ENCODE measurements around the gene MACROD1. TPM values are rescaled to one million over a fixed set of nuclear protein-coding genes. Genes with fewer than 3 reads are reported as not detected.

MACROD1 gene
- total and polyA plus RNA-seq, 2 of the 13 experiments (the other 11 are each of a cell fraction or from before 2014, with no cell fraction given) = 23.1 to 34.5 TPM

GRCh38 chr11:63974259-63975143 lies 191.4 kb downstream of the MACROD1 start, which contains the start of gene COX8A (continued):
- TF ChIP-seq, protein P1, sequence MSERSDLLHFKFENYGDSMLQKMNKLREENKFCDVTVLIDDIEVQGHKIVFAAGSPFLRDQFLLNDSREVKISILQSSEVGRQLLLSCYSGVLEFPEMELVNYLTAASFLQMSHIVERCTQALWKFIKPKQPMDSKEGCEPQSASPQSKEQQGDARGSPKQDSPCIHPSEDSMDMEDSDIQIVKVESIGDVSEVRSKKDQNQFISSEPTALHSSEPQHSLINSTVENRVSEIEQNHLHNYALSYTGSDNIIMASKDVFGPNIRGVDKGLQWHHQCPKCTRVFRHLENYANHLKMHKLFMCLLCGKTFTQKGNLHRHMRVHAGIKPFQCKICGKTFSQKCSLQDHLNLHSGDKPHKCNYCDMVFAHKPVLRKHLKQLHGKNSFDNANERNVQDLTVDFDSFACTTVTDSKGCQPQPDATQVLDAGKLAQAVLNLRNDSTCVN (CRISPR knock-in tag; IDR thresholded peaks at IDR 0.05; ENCODE audit: borderline replicate concordance) = peak; percentile 70
- TF ChIP-seq AFF4 (CRISPR knock-in tag; IDR thresholded peaks at IDR 0.05) (no peak), GPBP1L1 (CRISPR knock-in tag; IDR thresholded peaks at IDR 0.05) (no peak), CENPX (CRISPR knock-in tag; IDR thresholded peaks at IDR 0.05) (no peak), CBX2 (IDR thresholded peaks at IDR 0.05; ENCODE audit: low read depth, low read length) (no peak), CBX2 (CRISPR knock-in tag; IDR thresholded peaks at IDR 0.05; ENCODE audit: low read depth) (no peak), ATRX (CRISPR knock-in tag; IDR thresholded peaks at IDR 0.05; ENCODE audit: borderline replicate concordance) (no peak), ZMYM4 (CRISPR knock-in tag; IDR thresholded peaks at IDR 0.05) (peak; percentile 91), MAZ (IDR thresholded peaks at IDR 0.05; ENCODE audit: borderline replicate concordance, low read depth, low read length) (peak; percentile 99), MAZ (CRISPR knock-in tag; IDR thresholded peaks at IDR 0.05; ENCODE audit: low read depth) (peak; percentile 65), STAT6 (CRISPR knock-in tag; IDR thresholded peaks at IDR 0.05; ENCODE audit: borderline replicate concordance) (no peak)
- TF ChIP-seq, protein P2, sequence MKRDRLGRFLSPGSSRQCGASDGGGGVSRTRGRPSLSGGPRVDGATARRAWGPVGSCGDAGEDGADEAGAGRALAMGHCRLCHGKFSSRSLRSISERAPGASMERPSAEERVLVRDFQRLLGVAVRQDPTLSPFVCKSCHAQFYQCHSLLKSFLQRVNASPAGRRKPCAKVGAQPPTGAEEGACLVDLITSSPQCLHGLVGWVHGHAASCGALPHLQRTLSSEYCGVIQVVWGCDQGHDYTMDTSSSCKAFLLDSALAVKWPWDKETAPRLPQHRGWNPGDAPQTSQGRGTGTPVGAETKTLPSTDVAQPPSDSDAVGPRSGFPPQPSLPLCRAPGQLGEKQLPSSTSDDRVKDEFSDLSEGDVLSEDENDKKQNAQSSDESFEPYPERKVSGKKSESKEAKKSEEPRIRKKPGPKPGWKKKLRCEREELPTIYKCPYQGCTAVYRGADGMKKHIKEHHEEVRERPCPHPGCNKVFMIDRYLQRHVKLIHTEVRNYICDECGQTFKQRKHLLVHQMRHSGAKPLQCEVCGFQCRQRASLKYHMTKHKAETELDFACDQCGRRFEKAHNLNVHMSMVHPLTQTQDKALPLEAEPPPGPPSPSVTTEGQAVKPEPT (CRISPR knock-in tag; IDR thresholded peaks at IDR 0.05; ENCODE audit: low read depth) = no peak; the same call in 1 of the 2 replicates

Measured in HepG2 (cell line).